Left ventricle myocardium inferior (tissue), 1 donor: Measurements from ENCODE around the gene TCEA2. TPM values are rescaled to one million over a fixed set of nuclear protein-coding genes. Genes with fewer than 3 reads are reported as not detected.

Experiments
- DNase-seq: peaks from one replicate; pipeline ENCODE4 v3.0.0-alpha.2; 2020
- H3K27ac ChIP-seq: fragments of 200-600 bp; replicated peaks from 2 replicates; pipeline ENCODE4 v1.8.0; 2021
- H3K27me3 ChIP-seq: fragments of 200-600 bp; 2 replicates; pipeline ENCODE4 v1.8.0; 2021; ENCODE audit warnings: low read depth
- H3K36me3 ChIP-seq: fragments of 200-600 bp; 2 replicates; pipeline ENCODE4 v1.8.0; 2021
- H3K4me1 ChIP-seq: fragments of 200-600 bp; 2 replicates; pipeline ENCODE4 v1.8.0; 2021
- H3K4me3 ChIP-seq: fragments of 200-600 bp; 2 replicates; pipeline ENCODE4 v1.8.0; 2021; ENCODE audit warnings: mild to moderate bottlenecking, moderate library complexity
- H3K9me3 ChIP-seq: fragments of 200-600 bp; replicated peaks from 2 replicates; pipeline ENCODE4 v1.8.0; 2021
- intact Hi-C: fragments of 100-400 bp; cut with micrococcal nuclease; formaldehyde crosslinking; loops from one replicate; pipeline ENCODE4 v1.11.0; 2022
- total RNA-seq: library from RNA; stranded (reverse); fragmentation: NEBNext Ultra II Directional; extraction: Animal tissue kit (Norgen Biotek cat#: 25700); gene quantifications from one replicate; pipeline ENCODE4 v1.2.1, GENCODE V29; 2021
- TF ChIP-seq, protein P1 (sequence below): fragments of 200-600 bp; IDR thresholded peaks from 2 replicates; pipeline ENCODE4 v1.8.0; 2021; ENCODE audit warnings: antibody characterized with exemption, mild to moderate bottlenecking, borderline replicate concordance
- donor health status: DM: no; HTN: yes; CAD: no; lungs with severe emphysema.

TCEA2 gene
- total RNA-seq, 1 donor from 2014 or later = 38.9 TPM

DNA sequence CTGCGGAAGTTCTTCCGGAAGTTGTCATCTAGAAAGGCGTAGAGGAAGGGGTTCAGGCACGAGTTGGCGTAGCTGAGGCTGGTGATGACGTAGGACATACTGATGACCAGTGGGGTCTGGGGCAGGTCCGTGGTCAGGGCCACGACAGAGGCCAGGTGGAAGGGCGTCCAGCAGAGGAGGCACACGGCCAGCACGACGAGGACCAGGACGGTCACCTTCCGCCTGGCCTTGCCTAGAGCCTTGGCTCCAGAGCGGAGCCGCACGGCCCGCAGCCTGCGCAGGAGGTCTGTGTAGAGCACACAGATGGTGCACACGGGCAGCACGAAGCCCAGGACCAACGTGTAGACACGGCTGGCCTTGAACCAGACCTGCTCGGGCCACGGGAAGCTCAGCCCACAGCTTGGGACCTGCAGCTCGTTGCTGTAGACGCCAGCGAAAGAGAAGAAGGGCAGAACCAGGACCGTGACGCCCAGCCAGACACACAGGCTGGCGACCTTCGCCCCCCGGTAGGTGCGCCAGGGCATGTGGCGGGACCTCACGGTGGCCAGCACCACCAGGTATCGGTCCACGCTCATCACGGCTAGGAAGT is 42.9 kb downstream of the TCEA2 start:
- Histone ChIP-seq H3K9me3 (no peaks in the 10 kb centered on the region), H3K4me1 (peaks cover 14% of the 10 kb centered on the region), H3K4me3 (no peak overlapping the region), H3K36me3 (no peaks in the 10 kb centered on the region), H3K27me3 (peaks cover 86% of the 10 kb centered on the region), H3K27ac (no peak overlapping the region)
- DNase-seq = peak; percentile 4
- TF ChIP-seq, protein P1, sequence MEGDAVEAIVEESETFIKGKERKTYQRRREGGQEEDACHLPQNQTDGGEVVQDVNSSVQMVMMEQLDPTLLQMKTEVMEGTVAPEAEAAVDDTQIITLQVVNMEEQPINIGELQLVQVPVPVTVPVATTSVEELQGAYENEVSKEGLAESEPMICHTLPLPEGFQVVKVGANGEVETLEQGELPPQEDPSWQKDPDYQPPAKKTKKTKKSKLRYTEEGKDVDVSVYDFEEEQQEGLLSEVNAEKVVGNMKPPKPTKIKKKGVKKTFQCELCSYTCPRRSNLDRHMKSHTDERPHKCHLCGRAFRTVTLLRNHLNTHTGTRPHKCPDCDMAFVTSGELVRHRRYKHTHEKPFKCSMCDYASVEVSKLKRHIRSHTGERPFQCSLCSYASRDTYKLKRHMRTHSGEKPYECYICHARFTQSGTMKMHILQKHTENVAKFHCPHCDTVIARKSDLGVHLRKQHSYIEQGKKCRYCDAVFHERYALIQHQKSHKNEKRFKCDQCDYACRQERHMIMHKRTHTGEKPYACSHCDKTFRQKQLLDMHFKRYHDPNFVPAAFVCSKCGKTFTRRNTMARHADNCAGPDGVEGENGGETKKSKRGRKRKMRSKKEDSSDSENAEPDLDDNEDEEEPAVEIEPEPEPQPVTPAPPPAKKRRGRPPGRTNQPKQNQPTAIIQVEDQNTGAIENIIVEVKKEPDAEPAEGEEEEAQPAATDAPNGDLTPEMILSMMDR = no peak
- intact Hi-C loops = no loop called here

DNA sequence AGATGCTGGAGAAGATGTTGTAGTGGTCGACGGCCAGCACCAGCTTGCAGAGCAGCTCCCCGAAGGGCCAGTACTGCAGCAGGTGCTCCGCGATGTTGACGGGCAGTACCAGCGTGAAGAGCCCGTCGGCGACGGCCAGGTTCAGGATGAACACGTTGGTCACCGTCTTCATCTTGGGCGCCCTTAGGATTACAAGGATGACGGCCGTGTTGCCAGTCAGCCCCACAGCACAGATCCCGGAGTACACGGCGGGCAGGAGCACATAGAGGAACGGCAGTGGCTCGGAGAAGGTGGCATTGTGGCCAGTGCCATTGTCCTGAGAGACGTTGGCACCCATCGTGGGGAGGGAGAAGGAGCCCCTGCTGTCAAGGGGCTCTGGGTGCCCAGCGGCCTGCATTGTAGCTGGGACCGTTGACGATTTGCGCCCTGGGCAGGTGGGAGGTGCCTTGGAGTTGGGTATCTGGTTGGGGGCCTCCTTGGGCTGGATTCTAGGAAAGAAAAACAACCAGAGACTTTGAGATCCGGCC is 43.5 kb downstream of the TCEA2 start:
- DNase-seq = peak; percentile 6
- TF ChIP-seq, protein P1 = no peak
- no peak overlapping the region for H3K27ac ChIP-seq
- peaks cover 14% of the 10 kb centered on the region for H3K4me1 ChIP-seq
- no peaks in the 10 kb centered on the region for H3K36me3 ChIP-seq
- intact Hi-C loops = no loop called here
- no peak overlapping the region for H3K4me3 ChIP-seq
- peaks cover 80% of the 10 kb centered on the region for H3K27me3 ChIP-seq
- H3K9me3 ChIP-seq = no peaks in the 10 kb centered on the region

GRCh38 chr20:64106981-64107735 is 44.2 kb downstream of the TCEA2 start, which contains the start of gene NPBWR2:
Gene NPBWR2 (minus strand): TSS chr20:64107565. CDS start chr20:64106831, 734 bp downstream.
- no peaks in the 10 kb centered on the region for H3K36me3 ChIP-seq
- intact Hi-C loops = no loop called here
- peaks cover 74% of the 10 kb centered on the region for H3K27me3 ChIP-seq
- H3K27ac ChIP-seq = no peak within 1 kb of the TSS
- peak; percentile 8 for DNase-seq
- H3K4me1 ChIP-seq = peaks cover 8% of the 10 kb centered on the region
- H3K4me3 ChIP-seq = no peak within 1 kb of the TSS
- H3K9me3 ChIP-seq = no peaks in the 10 kb centered on the region
- TF ChIP-seq, protein P1 = no peak

DNA sequence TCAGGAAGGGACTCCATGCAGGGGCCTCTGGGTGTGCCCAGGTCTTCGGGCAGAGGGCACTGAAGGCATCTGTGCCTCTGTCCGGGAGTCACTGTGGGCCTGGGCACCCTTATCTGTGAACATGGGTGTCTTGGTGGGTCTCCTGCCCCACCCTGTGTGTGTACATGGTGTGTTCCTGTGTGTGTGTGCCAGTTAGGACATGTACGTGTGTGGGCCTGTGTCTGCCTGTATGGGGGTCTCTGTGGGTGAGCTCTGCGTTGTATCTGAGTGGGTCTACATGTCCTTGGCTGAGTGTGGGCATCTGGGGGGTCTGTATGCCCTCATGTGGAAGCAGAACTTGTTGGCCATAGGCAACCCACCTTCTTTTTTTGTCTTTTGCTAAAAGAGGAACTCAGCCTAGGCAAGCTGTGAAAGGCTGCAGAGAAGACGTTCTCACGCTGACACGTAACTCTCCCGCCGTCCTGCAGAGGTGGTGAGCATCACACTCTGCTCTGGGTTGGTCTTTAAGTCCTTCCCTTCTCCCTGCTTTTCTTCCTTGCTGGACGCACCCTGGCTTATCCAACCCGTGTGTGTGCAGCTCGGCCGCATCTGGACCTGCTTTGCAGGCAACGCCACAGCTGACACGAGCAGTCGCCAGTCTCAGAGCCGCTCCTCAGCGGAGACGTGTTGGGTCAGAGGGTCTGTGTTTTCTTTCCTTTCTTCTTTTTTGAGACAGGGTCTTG is 44.9 kb downstream of the TCEA2 start:
- peaks cover under 1% of the 10 kb centered on the region for H3K4me1 ChIP-seq
- H3K27ac ChIP-seq = no peak overlapping the region
- H3K4me3 ChIP-seq = no peak overlapping the region
- no peaks in the 10 kb centered on the region for H3K36me3 ChIP-seq
- intact Hi-C loops = no loop called here
- peaks cover 66% of the 10 kb centered on the region for H3K27me3 ChIP-seq
- TF ChIP-seq, protein P1 = no peak
- no peaks in the 10 kb centered on the region for H3K9me3 ChIP-seq
- DNase-seq = peak; percentile 5

GRCh38 chr20:64108731-64109681 is 46.0 kb downstream of the TCEA2 start:
- peak; percentile 7 for DNase-seq
- Histone ChIP-seq H3K27ac (no peak overlapping the region), H3K9me3 (no peaks in the 10 kb centered on the region), H3K36me3 (no peaks in the 10 kb centered on the region), H3K27me3 (peaks cover 55% of the 10 kb centered on the region), H3K4me1 (no peaks in the 10 kb centered on the region), H3K4me3 (no peak overlapping the region)
- TF ChIP-seq, protein P1 = no peak
- intact Hi-C loops = no loop called here
